Activated naive CD4-positive, alpha-beta T cell treated with Interleukin-2 at 50 U/mL for 16 hours (primary cell): ENCODE data around the gene RASGEF1B.

ENCODE experiments used
- DNase-seq: peaks from one replicate; pipeline ENCODE4 v3.0.0-alpha.2; 2020

RASGEF1B gene

GRCh38 chr4:81471588-81472280 is at the start of gene RASGEF1B:
Gene RASGEF1B, minus strand, starts transcription at chr4:81471907. Its CDS starts 12,399 bp downstream, at chr4:81459508.
- DNase-seq: peak; percentile 96

- DNase-seq: no peak
Measured at GRCh38 chr4:81519856-81520255, 48.1 kb upstream of the RASGEF1B start.

GRCh38 chr4:81519427-81519773 is 47.7 kb upstream of the RASGEF1B start:
- DNase-seq: no peak

- no peak for DNase-seq
Measured at GRCh38 chr4:81518762-81519426, 47.2 kb upstream of the RASGEF1B start.

GRCh38 chr4:81516241-81516640 is 44.5 kb upstream of the RASGEF1B start:
- no peak for DNase-seq

- no peak for DNase-seq
Measured at GRCh38 chr4:81512757-81513501, 41.2 kb upstream of the RASGEF1B start.

- DNase-seq: no peak
Measured at GRCh38 chr4:81512001-81512756, 40.5 kb upstream of the RASGEF1B start.

- DNase-seq: no peak
Measured at GRCh38 chr4:81510643-81511178, 39.0 kb upstream of the RASGEF1B start.

- DNase-seq: no peak
Measured at GRCh38 chr4:81509822-81510221, 38.1 kb upstream of the RASGEF1B start.

- no peak for DNase-seq
Measured at GRCh38 chr4:81509191-81509590, 37.5 kb upstream of the RASGEF1B start.

- no peak for DNase-seq
Measured at GRCh38 chr4:81508411-81509185, 36.9 kb upstream of the RASGEF1B start.

GRCh38 chr4:81507530-81507929 is 35.8 kb upstream of the RASGEF1B start:
- DNase-seq: no peak

- DNase-seq: no peak
Measured at GRCh38 chr4:81506731-81507130, 35.0 kb upstream of the RASGEF1B start.

GRCh38 chr4:81505726-81506125 is 34.0 kb upstream of the RASGEF1B start:
- DNase-seq: no peak

- DNase-seq: peak; percentile 69
Measured at GRCh38 chr4:81505004-81505598, 33.4 kb upstream of the RASGEF1B start.

- DNase-seq: no peak
Measured at GRCh38 chr4:81504112-81505003, 32.7 kb upstream of the RASGEF1B start.

- no peak for DNase-seq
Measured at GRCh38 chr4:81503586-81503985, 31.9 kb upstream of the RASGEF1B start.

- DNase-seq: no peak
Measured at GRCh38 chr4:81502564-81502963, 30.9 kb upstream of the RASGEF1B start.

GRCh38 chr4:81499840-81500239 is 28.1 kb upstream of the RASGEF1B start:
- no peak for DNase-seq

- no peak for DNase-seq
Measured at GRCh38 chr4:81498551-81499099, 26.9 kb upstream of the RASGEF1B start.
